ENCODE data around the gene RAD51B. TPM values are rescaled to one million over a fixed set of nuclear protein-coding genes. Genes with fewer than 3 reads are reported as not detected.

RAD51B gene
- total and polyA plus RNA-seq, 4 donors = 2.5 to 95.0 (median 9.6) TPM

GRCh38 chr14:68594737-68595380 lies 775.3 kb downstream of the RAD51B start:
- Histone ChIP-seq H3K9ac (ENCODE audit: insufficient read depth in 1 of 2, low read length in 2 of 2) (no peak overlapping the region), H3K36me3 (ENCODE audit: control insufficient read depth in 4 of 4, insufficient read depth in 4 of 4, low read length in 4 of 4) (no peaks in the 10 kb centered on the region), H3K4me1 (ENCODE audit: control insufficient read depth in 5 of 5, insufficient read depth in 5 of 5, low read length in 5 of 5) (peaks cover 4 to 41% (median 27%) of the 10 kb centered on the region in 5 donors), H3K9me3 (ENCODE audit: control insufficient read depth in 4 of 4, insufficient read depth in 3 of 4, low read length in 3 of 4) (no peaks in the 10 kb centered on the region), H3K27me3 (ENCODE audit: control insufficient read depth in 3 of 3, insufficient read depth in 3 of 3, low read length in 2 of 3) (no peaks in the 10 kb centered on the region), H3K27ac (ENCODE audit: low read depth in 1 of 2, low read length in 1 of 2) (no peak overlapping the region), H3K4me3 (no peak overlapping the region)
- no peak for DNase-seq
- WGBS, 2 donors = 96 to 97% methylated on average over 6 of the region's 6 CpGs
- no peak for TF ChIP-seq CTCF (IDR thresholded peaks at IDR 0.05; ENCODE audit: control extremely low read depth, extremely low read depth)
- no peak for ATAC-seq (ENCODE audit: insufficient read depth, low FRiP score)

GRCh38 chr14:68596211-68596610 lies 776.6 kb downstream of the RAD51B start:
- H3K9me3 ChIP-seq (ENCODE audit: control insufficient read depth in 4 of 4, insufficient read depth in 3 of 4, low read length in 3 of 4) = no peaks in the 10 kb centered on the region
- DNase-seq (no peak), ATAC-seq (ENCODE audit: insufficient read depth, low FRiP score) (no peak)
- no peaks in the 10 kb centered on the region for H3K27me3 ChIP-seq (ENCODE audit: control insufficient read depth in 3 of 3, insufficient read depth in 3 of 3, low read length in 2 of 3)
- peaks cover 8 to 30% (median 19%) of the 10 kb centered on the region in 5 donors for H3K4me1 ChIP-seq (ENCODE audit: control insufficient read depth in 5 of 5, insufficient read depth in 5 of 5, low read length in 5 of 5)
- H3K4me3 ChIP-seq = no peak overlapping the region
- no peak overlapping the region for H3K27ac ChIP-seq (ENCODE audit: low read depth in 1 of 2, low read length in 1 of 2)
- H3K36me3 ChIP-seq (ENCODE audit: control insufficient read depth in 4 of 4, insufficient read depth in 4 of 4, low read length in 4 of 4) = no peaks in the 10 kb centered on the region
- TF ChIP-seq CTCF (IDR thresholded peaks at IDR 0.05; ENCODE audit: control extremely low read depth, extremely low read depth) = no peak
- no peak overlapping the region for H3K9ac ChIP-seq (ENCODE audit: insufficient read depth in 1 of 2, low read length in 2 of 2)
- 93 to 94% methylated on average over 7 of the region's 7 CpGs for WGBS, 2 donors

GRCh38 chr14:68596701-68597100 lies 777.1 kb downstream of the RAD51B start:
- Histone ChIP-seq H3K36me3 (ENCODE audit: control insufficient read depth in 4 of 4, insufficient read depth in 4 of 4, low read length in 4 of 4) (no peaks in the 10 kb centered on the region), H3K9ac (ENCODE audit: insufficient read depth in 1 of 2, low read length in 2 of 2) (no peak overlapping the region), H3K27ac (ENCODE audit: low read depth in 1 of 2, low read length in 1 of 2) (no peak overlapping the region), H3K4me1 (ENCODE audit: control insufficient read depth in 5 of 5, insufficient read depth in 5 of 5, low read length in 5 of 5) (peaks cover 8 to 30% (median 19%) of the 10 kb centered on the region in 5 donors), H3K9me3 (ENCODE audit: control insufficient read depth in 4 of 4, insufficient read depth in 3 of 4, low read length in 3 of 4) (no peaks in the 10 kb centered on the region), H3K4me3 (no peak overlapping the region), H3K27me3 (ENCODE audit: control insufficient read depth in 3 of 3, insufficient read depth in 3 of 3, low read length in 2 of 3) (no peaks in the 10 kb centered on the region)
- ATAC-seq (ENCODE audit: insufficient read depth, low FRiP score) (no peak), DNase-seq (no peak)
- WGBS, 2 donors = 86 to 87% methylated on average over 10 of the region's 10 CpGs
- TF ChIP-seq CTCF (IDR thresholded peaks at IDR 0.05; ENCODE audit: control extremely low read depth, extremely low read depth) = no peak

GRCh38 chr14:68598089-68598488 lies 778.5 kb downstream of the RAD51B start:
- no peak for TF ChIP-seq CTCF (IDR thresholded peaks at IDR 0.05; ENCODE audit: control extremely low read depth, extremely low read depth)
- WGBS, 2 donors = 70 to 89% methylated on average over 2 of the region's 2 CpGs
- Histone ChIP-seq H3K4me1 (ENCODE audit: control insufficient read depth in 5 of 5, insufficient read depth in 5 of 5, low read length in 5 of 5) (peaks cover 8 to 30% (median 16%) of the 10 kb centered on the region in 5 donors), H3K36me3 (ENCODE audit: control insufficient read depth in 4 of 4, insufficient read depth in 4 of 4, low read length in 4 of 4) (no peaks in the 10 kb centered on the region), H3K4me3 (no peak overlapping the region), H3K9me3 (ENCODE audit: control insufficient read depth in 4 of 4, insufficient read depth in 3 of 4, low read length in 3 of 4) (no peaks in the 10 kb centered on the region), H3K9ac (ENCODE audit: insufficient read depth in 1 of 2, low read length in 2 of 2) (peak overlapping the region in 1 of 2 donors; percentile 18), H3K27ac (ENCODE audit: low read depth in 1 of 2, low read length in 1 of 2) (peak overlapping the region; percentile 78 to 93), H3K27me3 (ENCODE audit: control insufficient read depth in 3 of 3, insufficient read depth in 3 of 3, low read length in 2 of 3) (no peaks in the 10 kb centered on the region)
- ATAC-seq (ENCODE audit: insufficient read depth, low FRiP score) (no peak), DNase-seq (no peak)
